Psoas muscle (tissue), 8 donors: ENCODE data around the gene MPP2. TPM values are rescaled to one million over a fixed set of nuclear protein-coding genes. Genes with fewer than 3 reads are reported as not detected.

Experiments
- ATAC-seq, 4 donors: fragments of 200-7000 bp; cut with Tn5 transposase; one replicate each; pipeline ENCODE4 v1.9.1; 2020; ENCODE audit warnings: moderate library complexity in 3 of 4, mild to moderate bottlenecking in 2 of 4
- DNase-seq, 2 donors: peaks; one replicate each; pipeline ENCODE4 v3.0.0-alpha.2; 2020
- H3K27ac ChIP-seq: fragments of 200-600 bp; one replicate; pipeline ENCODE4 v1.8.0; 2022
- H3K27me3 ChIP-seq, 3 donors: fragments of 200-600 bp in 1 of 3; one replicate each; pipeline versions ENCODE4 v1.6.1 to v1.8.0; 2013 to 2022; ENCODE audit warnings: low read length in 2 of 3, mild to moderate bottlenecking in 2 of 3, moderate library complexity in 1 of 3; ENCODE audit not compliant: insufficient read depth in 3 of 3
- H3K36me3 ChIP-seq, 2 donors: fragments of 200-600 bp in 1 of 2; one replicate each; pipeline versions ENCODE4 v1.6.1 to v1.8.0; 2013 to 2022; ENCODE audit warnings: low read depth in 1 of 2, mild to moderate bottlenecking in 1 of 2, moderate library complexity in 1 of 2; ENCODE audit not compliant: insufficient read depth in 1 of 2
- H3K4me1 ChIP-seq: fragments of 200-600 bp; one replicate; pipeline ENCODE4 v1.8.0; 2022
- H3K4me3 ChIP-seq: fragments of 200-600 bp; one replicate; pipeline ENCODE4 v1.8.0; 2022; ENCODE audit warnings: mild to moderate bottlenecking
- H3K9me3 ChIP-seq: fragments of 200-600 bp; one replicate; pipeline ENCODE4 v1.8.0; 2022
- WGBS, 3 donors: extraction: QIAGEN DNeasy Blood & Tissue Kit; methylation state at CpG; one replicate each; pipeline versions ENCODE4 v1.1.6 to v1.1.7; 2013; 5-methylcytosine and 5-hydroxymethylcytosine counted together
- intact Hi-C, 2 donors: fragments of 100-400 bp; cut with DNase I; formaldehyde crosslinking; loops; one replicate each; pipeline versions ENCODE4 v1.11.0 to v1.14.2; 2022
- long read RNA-seq, 2 donors: library from polyadenylated mRNA; unstranded; transcript quantifications; one replicate each; pipeline ENCODE4 v2.0.0, GENCODE V29; 2021
- polyA plus RNA-seq, 3 donors: library from polyadenylated mRNA; stranded (reverse); fragments of 200-250 nt; gene quantifications; one replicate each; pipeline ENCODE4 v1.2.3, GENCODE V29; 2013
- total RNA-seq, 4 donors: library from RNA; stranded (reverse); fragmentation: NEBNext Ultra II Directional in 2 of 4; extraction: Animal tissue kit (Norgen Biotek cat#: 25700) in 2 of 4; gene quantifications; one replicate each; pipeline versions ENCODE4 v1.2.1 to v1.2.4, GENCODE V29; 2021 to 2023
- TF ChIP-seq, protein P1 (sequence below): fragments of 200-600 bp; IDR thresholded peaks from one replicate; pipeline ENCODE4 v1.8.0; 2022; ENCODE audit warnings: antibody characterized with exemption
- donor health status: healthy with polysubstance abuse.
- donor health status: DM: no; HTN: no; CAD: no; lungs with moderate emphysema.
- donor health status: Bipolar disorder and iron deficiency.
- donor health status: healthy.
- donor health status: DM: yes; HTN: yes; CAD: no.
- donor health status: DM: no; HTN: no; CAD: no.
- donor health status: DM: no; HTN: no; CAD: no.
- donor health status: DM: yes; HTN: yes; CAD: no.

MPP2 gene, protein sequence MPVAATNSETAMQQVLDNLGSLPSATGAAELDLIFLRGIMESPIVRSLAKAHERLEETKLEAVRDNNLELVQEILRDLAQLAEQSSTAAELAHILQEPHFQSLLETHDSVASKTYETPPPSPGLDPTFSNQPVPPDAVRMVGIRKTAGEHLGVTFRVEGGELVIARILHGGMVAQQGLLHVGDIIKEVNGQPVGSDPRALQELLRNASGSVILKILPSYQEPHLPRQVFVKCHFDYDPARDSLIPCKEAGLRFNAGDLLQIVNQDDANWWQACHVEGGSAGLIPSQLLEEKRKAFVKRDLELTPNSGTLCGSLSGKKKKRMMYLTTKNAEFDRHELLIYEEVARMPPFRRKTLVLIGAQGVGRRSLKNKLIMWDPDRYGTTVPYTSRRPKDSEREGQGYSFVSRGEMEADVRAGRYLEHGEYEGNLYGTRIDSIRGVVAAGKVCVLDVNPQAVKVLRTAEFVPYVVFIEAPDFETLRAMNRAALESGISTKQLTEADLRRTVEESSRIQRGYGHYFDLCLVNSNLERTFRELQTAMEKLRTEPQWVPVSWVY
- total RNA-seq (1 to 10 TPM in 1 of 4 donors, under 1 TPM in 3; 0.42 to 1.6 (median 0.62) TPM), polyA plus RNA-seq (under 1 TPM; 0.19 to 0.38 (median 0.21) TPM)
- long read RNA-seq, donor 1, partial matches to known transcripts, result 0 of 1 reads
- long read RNA-seq, donor 1, other reads (novel, unspliced or antisense), result 1 of 1 reads
- long read RNA-seq, donor 2, result 0 reads

DNA sequence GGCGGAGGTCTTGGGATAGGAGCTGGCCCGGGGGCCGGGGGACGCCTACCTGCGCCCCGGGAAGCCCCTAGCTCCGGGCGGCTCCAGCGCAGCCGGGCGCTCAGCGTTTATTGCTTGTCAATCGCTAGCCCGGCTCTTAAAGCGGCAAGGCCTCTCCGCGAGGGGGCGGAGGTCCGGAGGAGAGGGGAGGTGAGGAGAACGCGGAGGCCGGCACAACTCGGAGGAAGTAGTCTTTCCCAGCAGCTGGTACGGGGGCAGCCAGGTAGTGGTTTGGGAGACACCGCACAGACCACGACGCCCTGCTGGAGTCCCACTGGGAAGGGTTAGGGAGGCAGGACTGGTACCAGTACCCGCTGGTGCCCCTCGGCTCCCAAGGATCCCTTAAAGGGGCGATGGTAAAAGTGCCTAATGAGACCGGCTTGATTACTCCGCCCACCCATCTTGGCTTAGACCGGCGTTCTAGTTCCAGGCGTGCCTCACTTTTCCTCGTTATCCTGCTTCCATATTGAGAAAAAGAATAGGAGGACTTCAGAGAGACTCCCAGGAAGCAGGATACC lies at the start of gene MPP2:
TSS of gene MPP2 (minus strand) at position 112 of the 557 bp plus-strand sequence. CDS start 3,076 bp downstream, outside the sequence.
- peaks cover 15% of the 10 kb centered on the region for H3K4me1 ChIP-seq
- peaks cover 0 to 55% (median 5%) of the 10 kb centered on the region in 3 donors for H3K27me3 ChIP-seq
- 3 to 6% (median 3%) methylated on average over 31 to 36 of the region's 36 CpGs for WGBS, 3 donors
- H3K9me3 ChIP-seq, result no peaks in the 10 kb centered on the region
- no peaks in the 10 kb centered on the region for H3K36me3 ChIP-seq
- intact Hi-C loops, result no loop called here
- peak; percentile 58 to 74 for DNase-seq
- ATAC-seq, result peak; percentile 45 to 74 (median 49)
- peak within 1 kb of the TSS; percentile 25 for H3K27ac ChIP-seq
- TF ChIP-seq, protein P1, sequence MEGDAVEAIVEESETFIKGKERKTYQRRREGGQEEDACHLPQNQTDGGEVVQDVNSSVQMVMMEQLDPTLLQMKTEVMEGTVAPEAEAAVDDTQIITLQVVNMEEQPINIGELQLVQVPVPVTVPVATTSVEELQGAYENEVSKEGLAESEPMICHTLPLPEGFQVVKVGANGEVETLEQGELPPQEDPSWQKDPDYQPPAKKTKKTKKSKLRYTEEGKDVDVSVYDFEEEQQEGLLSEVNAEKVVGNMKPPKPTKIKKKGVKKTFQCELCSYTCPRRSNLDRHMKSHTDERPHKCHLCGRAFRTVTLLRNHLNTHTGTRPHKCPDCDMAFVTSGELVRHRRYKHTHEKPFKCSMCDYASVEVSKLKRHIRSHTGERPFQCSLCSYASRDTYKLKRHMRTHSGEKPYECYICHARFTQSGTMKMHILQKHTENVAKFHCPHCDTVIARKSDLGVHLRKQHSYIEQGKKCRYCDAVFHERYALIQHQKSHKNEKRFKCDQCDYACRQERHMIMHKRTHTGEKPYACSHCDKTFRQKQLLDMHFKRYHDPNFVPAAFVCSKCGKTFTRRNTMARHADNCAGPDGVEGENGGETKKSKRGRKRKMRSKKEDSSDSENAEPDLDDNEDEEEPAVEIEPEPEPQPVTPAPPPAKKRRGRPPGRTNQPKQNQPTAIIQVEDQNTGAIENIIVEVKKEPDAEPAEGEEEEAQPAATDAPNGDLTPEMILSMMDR, result peak; percentile 18
- peak within 1 kb of the TSS; percentile 68 for H3K4me3 ChIP-seq

DNA sequence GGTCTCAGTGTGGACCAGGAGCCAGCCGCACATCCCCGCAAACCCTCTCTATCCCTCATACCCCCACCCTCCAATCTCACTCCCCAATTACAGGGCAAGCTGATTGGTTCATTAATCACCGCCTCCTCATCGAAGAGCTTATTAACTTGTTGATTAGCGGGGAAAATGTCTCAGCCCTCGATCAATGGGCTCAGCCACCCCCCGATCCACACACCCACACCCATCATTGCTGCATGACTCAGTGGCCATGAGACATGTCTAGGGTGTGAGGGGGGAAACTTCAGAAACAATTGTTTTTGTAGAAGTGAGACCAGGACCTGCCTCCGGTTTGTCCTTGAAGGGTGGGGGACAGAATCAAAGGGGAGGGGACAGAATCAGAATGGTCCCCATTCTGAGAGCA lies 48.9 kb upstream of the MPP2 start:
- H3K4me1 ChIP-seq, result no peaks in the 10 kb centered on the region
- H3K27me3 ChIP-seq, result peaks cover 3 to 42% (median 25%) of the 10 kb centered on the region in 3 donors
- intact Hi-C loops, result no loop called here
- no peak overlapping the region for H3K27ac ChIP-seq
- 75 to 87% (median 81%) methylated on average over 8 of the region's 8 CpGs for WGBS, 3 donors
- no peaks in the 10 kb centered on the region for H3K9me3 ChIP-seq
- DNase-seq (no peak), ATAC-seq (no peak)
- TF ChIP-seq, protein P1, result no peak
- no peak overlapping the region for H3K4me3 ChIP-seq
- H3K36me3 ChIP-seq, result no peaks in the 10 kb centered on the region

DNA sequence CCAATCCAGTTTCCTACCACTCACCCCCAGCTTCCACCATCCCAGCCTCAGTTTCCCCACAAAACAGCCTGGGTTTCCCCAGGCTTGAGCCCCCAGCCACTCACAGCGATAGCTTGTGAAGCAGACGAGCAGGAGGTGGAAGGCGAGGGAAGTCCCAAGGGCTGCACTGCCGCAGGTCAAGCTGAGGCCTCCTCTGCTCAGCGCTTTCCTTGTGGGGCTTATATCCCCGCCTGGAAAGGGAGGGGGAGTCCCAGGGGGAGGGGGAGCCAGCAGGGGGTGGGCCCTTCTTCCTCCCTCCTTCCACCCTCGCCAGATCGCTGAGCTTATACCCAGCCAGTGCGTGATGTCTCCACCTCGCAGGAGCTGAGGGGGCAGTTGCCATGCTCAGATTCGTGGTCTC lies 46.4 kb upstream of the MPP2 start, which contains the start of gene PYY:
TSS of gene PYY (minus strand) at position 195 of the 400 bp plus-strand sequence. CDS start 457 bp downstream, outside the sequence.
- intact Hi-C loops, result no loop called here
- 33 to 40% (median 34%) methylated on average over 10 to 11 of the region's 11 CpGs for WGBS, 3 donors
- ATAC-seq (no peak), DNase-seq (no peak)
- H3K27ac ChIP-seq, result no peak within 1 kb of the TSS
- no peaks in the 10 kb centered on the region for H3K36me3 ChIP-seq
- H3K27me3 ChIP-seq, result peaks cover 0 to 55% (median 28%) of the 10 kb centered on the region in 3 donors
- H3K9me3 ChIP-seq, result no peaks in the 10 kb centered on the region
- H3K4me1 ChIP-seq, result no peaks in the 10 kb centered on the region
- TF ChIP-seq, protein P1, result no peak
- no peak within 1 kb of the TSS for H3K4me3 ChIP-seq

DNA sequence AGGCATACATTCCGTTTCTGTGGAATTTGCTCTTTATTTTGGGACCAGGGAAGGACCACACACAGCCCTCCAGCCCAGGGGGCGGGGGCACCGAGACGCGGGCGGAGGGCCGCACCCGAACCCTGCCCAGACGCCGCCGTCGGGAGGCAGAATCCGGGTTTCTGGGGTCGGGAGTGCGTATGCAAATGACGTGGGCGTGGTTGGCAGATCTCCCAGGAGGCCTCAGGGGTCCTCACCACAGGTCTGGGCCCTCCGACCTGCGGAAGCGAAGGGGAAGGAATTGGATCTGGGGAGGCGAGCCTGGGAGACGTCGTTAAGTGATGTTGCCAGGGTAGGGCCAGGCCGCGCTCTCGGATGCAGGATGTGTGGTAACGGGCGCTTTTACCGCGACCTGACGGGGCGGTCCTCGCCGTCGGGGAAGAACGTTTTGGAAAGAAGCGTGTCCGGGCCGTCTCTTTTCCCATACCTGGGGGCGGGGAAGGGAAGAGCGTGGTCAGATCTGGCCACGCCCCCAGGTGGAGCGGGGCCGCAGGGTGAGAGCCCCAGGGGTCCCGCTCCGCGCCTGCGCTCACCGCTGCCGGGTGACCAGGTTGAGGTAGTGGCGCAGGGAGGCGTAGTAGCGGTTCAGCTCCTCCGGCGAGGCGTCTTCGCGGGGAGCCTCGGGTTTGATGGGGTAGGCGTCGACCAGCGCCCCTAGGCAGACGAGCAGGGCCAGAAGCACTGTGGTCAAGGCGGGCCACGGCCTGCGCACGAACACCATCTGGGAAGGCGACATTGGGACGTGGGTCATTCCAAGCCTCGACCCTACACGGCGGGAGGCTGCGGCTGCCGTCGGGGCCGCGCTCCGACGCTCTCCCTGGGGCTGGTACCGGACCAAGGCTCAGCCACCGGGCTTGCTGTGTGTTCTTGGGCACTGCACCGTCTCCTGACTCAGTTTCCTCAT lies 45.7 kb upstream of the MPP2 start:
- Histone ChIP-seq H3K4me1 (no peaks in the 10 kb centered on the region), H3K27me3 (peaks cover 0 to 55% (median 29%) of the 10 kb centered on the region in 3 donors), H3K27ac (no peak overlapping the region), H3K9me3 (no peaks in the 10 kb centered on the region), H3K36me3 (no peaks in the 10 kb centered on the region), H3K4me3 (no peak overlapping the region)
- WGBS, 3 donors, result 2 to 7% (median 5%) methylated on average over 72 to 82 of the region's 82 CpGs
- TF ChIP-seq, protein P1, result no peak
- DNase-seq (no peak), ATAC-seq (no peak)
- intact Hi-C loops, result no loop called here
